WERI-Rb-1 (cell line): Measurements from ENCODE around the gene ZNF215.
"Not testable (repeated sequence)": the region's sequence is repeated elsewhere in the genome, so short reads cannot be mapped to it uniquely, and the experiment has no call there.

ENCODE experiments used
- DNase-seq: peaks from one replicate; pipeline ENCODE4 v3.0.0-alpha.2; 2020
- H3K27ac ChIP-seq: fragments of 250-450 bp; sonication (Bioruptor Pico); 2 replicates; pipeline ENCODE4 v1.5.1; 2020; ENCODE audit warnings: mild to moderate bottlenecking, moderate library complexity
- H3K27me3 ChIP-seq: fragments of 250-450 bp; sonication (Bioruptor Pico); 2 replicates; pipeline ENCODE4 v1.5.1; 2021; ENCODE audit warnings: mild to moderate bottlenecking, low read depth, moderate library complexity; ENCODE audit not compliant: insufficient read depth, severe bottlenecking
- H3K36me3 ChIP-seq: fragments of 250-450 bp; sonication (Bioruptor Pico); 2 replicates; pipeline ENCODE4 v1.5.1; 2020; ENCODE audit warnings: mild to moderate bottlenecking, moderate library complexity
- H3K4me3 ChIP-seq: 2 replicates; pipeline ENCODE4 v1.5.1; 2011; ENCODE audit warnings: low read depth, mild to moderate bottlenecking, control low read depth, low read length
- H3K9me3 ChIP-seq: fragments of 250-450 bp; sonication (Bioruptor Pico); 2 replicates; pipeline ENCODE4 v1.5.1; 2021; ENCODE audit warnings: mild to moderate bottlenecking, moderate library complexity; ENCODE audit not compliant: severe bottlenecking
- TF ChIP-seq, protein P1 (sequence below): IDR thresholded peaks from 2 replicates; pipeline ENCODE4 v1.5.1; 2011; ENCODE audit warnings: low read depth, mild to moderate bottlenecking, control low read depth, inconsistent platforms, low read length

ZNF215 gene

DNA sequence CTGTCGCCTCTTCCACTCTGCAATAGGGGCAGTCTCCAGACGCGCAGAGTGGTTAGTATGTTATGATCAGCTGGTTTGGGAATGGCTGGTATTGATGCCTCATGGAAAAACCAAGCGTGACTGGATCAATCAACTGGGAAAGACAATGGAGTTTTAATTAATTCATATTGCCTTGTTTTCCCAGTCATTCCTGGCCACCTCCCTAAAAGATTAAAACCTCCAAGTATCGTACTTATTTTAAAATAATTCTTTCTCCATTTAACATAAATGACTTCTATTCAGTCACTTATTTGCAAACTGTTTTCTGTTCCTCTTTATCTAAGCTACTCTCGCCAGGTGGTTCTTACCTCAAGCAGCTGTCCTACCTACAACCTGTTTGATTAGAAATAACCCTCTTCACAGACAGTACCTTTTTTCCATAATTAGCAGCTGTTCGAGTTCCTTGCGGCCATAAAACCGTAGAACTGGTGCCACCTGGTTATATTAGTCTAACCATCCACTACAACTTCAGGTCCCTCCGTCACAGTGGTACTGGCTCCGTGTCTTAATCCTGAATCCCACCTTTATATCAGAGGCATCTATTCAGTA, 898 bp downstream of the ZNF215 start:
- TF ChIP-seq, protein P1, sequence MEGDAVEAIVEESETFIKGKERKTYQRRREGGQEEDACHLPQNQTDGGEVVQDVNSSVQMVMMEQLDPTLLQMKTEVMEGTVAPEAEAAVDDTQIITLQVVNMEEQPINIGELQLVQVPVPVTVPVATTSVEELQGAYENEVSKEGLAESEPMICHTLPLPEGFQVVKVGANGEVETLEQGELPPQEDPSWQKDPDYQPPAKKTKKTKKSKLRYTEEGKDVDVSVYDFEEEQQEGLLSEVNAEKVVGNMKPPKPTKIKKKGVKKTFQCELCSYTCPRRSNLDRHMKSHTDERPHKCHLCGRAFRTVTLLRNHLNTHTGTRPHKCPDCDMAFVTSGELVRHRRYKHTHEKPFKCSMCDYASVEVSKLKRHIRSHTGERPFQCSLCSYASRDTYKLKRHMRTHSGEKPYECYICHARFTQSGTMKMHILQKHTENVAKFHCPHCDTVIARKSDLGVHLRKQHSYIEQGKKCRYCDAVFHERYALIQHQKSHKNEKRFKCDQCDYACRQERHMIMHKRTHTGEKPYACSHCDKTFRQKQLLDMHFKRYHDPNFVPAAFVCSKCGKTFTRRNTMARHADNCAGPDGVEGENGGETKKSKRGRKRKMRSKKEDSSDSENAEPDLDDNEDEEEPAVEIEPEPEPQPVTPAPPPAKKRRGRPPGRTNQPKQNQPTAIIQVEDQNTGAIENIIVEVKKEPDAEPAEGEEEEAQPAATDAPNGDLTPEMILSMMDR, result no peak
- peak overlapping the region; percentile 58 for H3K4me3 ChIP-seq
- peak overlapping the region; percentile 83 for H3K27ac ChIP-seq
- no peaks in the 10 kb centered on the region for H3K36me3 ChIP-seq
- no peaks in the 10 kb centered on the region for H3K9me3 ChIP-seq
- no peak for DNase-seq
- no peaks in the 10 kb centered on the region for H3K27me3 ChIP-seq

DNA sequence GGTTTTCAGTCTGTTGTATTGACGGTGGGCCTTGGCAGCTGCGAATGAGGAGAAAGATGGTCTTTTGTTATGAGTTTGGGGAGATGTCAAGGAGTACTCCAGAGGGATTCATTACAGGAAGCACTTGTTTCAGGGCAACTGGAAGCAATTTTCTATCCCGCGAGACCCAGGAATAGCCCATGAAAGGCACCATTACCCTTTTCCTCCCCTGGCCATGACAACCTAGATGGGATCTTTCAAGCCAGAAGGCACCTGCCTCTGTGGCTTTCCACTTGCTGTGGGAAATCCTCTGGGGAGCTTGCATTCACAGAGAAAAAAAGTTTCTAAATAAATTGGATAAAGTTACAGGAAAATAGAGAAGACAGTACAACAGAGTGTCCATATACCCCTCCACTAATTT, 2.7 kb downstream of the ZNF215 start:
- Histone ChIP-seq H3K4me3 (no peak overlapping the region), H3K27me3 (no peaks in the 10 kb centered on the region), H3K27ac (no peak overlapping the region), H3K36me3 (no peaks in the 10 kb centered on the region), H3K9me3 (no peaks in the 10 kb centered on the region)
- DNase-seq, result no peak
- TF ChIP-seq, protein P1, result no peak

DNA sequence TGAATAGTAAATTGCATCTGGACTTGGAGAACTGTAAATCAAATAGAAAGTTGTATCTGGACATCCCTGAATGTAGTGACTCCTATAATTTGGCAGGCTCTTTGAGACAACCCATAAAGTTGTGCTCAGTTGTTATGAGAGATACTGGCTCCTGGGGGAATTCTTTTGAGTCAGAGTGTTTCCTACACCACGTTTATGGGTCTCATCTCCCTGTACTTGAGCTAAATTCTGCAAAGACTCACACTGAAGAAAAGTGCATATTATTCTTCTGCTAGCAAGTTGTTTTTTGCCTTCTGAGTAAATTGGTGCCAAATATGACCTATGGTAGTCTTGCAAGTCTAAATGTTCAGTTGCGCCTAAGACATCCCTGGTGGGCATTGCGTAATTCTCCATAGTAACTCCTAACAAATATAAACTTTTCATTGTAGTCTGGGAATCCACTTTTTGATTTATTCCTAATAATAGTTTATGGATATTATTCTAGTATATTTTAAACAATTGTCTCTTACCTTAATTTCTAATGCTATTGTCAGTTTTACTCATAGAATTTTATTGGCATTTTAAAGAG, 5.0 kb downstream of the ZNF215 start:
- no peaks in the 10 kb centered on the region for H3K36me3 ChIP-seq
- TF ChIP-seq, protein P1, result no peak
- H3K4me3 ChIP-seq, result no peak overlapping the region
- no peaks in the 10 kb centered on the region for H3K9me3 ChIP-seq
- no peak for DNase-seq
- H3K27me3 ChIP-seq, result no peaks in the 10 kb centered on the region
- no peak overlapping the region for H3K27ac ChIP-seq

DNA sequence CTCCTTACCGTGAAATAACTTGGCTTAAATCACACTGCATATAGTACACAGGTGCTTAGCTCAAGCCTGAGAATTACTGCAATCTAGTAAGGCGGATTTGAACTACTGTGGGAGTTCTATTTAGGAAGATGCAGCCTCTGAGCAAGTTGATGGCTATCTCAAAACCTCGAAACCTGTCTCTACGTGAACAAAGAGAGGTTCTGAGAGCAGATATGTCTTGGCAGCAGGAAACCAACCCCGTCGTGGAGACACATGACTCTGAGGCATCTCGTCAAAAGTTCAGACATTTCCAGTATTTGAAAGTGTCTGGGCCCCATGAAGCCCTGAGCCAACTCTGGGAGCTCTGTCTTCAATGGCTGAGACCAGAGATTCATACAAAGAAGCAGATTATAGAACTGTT, 5.9 kb downstream of the ZNF215 start:
- TF ChIP-seq, protein P1, result no peak
- H3K36me3 ChIP-seq, result no peaks in the 10 kb centered on the region
- DNase-seq, result no peak

DNA sequence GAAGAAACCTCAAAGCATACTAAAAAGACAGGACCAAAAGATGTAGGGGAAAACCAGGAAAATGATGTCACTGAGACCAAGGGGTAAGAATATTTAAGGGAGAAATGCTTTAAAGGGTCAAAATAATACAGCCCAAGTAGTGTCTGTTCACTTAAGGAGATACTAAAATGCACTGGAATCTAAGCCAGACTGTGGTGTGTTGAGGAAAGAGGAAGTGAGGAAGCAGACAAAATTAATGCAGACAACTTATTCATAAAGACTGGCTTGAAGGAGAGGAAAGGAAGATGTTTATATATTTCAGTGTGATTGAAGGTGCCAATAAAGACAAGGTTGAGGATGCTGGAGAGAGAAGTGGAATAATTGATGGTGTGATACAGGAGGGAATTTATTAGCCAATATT, 15.7 kb downstream of the ZNF215 start:
- H3K27ac ChIP-seq, result no peak overlapping the region
- H3K36me3 ChIP-seq, result peaks cover 6% of the 10 kb centered on the region
- DNase-seq, result no peak
- H3K4me3 ChIP-seq, result no peak overlapping the region
- TF ChIP-seq, protein P1, result no peak
- no peaks in the 10 kb centered on the region for H3K27me3 ChIP-seq
- H3K9me3 ChIP-seq, result no peaks in the 10 kb centered on the region

More for the DNA sequence above, 5.9 kb downstream of the ZNF215 start:
- H3K27ac ChIP-seq, result no peak overlapping the region
- no peaks in the 10 kb centered on the region for H3K9me3 ChIP-seq
- H3K4me3 ChIP-seq, result no peak overlapping the region
- no peaks in the 10 kb centered on the region for H3K27me3 ChIP-seq

DNA sequence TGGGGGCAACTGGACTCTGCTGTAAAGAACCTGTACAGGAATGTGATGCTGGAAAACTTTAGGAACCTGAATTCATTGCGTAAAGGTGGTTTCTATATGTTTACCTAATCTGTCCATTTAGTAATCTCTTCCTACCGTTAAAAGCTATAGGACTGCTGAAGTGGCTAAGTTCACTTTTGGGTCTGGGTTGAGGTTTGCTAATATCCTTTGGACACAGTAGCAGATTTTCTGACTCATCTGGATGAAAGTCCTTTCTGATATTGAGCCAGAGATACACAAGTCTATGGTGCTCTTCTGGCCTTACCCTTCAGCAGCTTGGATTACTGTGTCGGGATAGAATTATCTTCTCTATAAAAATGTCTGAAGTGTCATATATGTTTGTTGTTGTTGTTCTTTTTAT, 16.9 kb downstream of the ZNF215 start:
- no peak overlapping the region for H3K27ac ChIP-seq
- TF ChIP-seq, protein P1, result no peak
- no peak for DNase-seq
- H3K9me3 ChIP-seq, result no peaks in the 10 kb centered on the region
- no peak overlapping the region for H3K4me3 ChIP-seq
- peaks cover 6% of the 10 kb centered on the region for H3K36me3 ChIP-seq
- H3K27me3 ChIP-seq, result no peaks in the 10 kb centered on the region

DNA sequence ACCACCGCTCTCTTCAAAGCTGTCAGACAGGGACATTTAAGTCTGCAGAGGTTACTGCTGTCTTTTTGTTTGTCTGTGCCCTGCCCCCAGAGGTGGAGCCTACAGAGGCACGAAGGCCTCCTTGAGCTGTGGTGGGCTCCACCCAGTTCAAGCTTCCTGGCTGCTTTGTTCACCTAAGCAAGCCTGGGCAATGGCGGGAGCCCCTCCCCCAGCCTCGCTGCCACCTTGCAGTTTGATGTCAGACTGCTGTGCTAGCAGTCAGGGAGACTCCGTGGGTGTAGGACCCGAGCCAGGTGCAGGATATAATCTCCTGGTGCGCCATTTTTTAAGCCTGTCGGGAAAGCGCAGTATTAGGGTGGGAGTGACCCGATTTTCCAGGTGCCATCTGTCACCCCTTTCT, 28.0 kb downstream of the ZNF215 start:
- not testable (repeated sequence) for H3K36me3 ChIP-seq, H3K27ac ChIP-seq, H3K4me3 ChIP-seq, DNase-seq, H3K27me3 ChIP-seq, H3K9me3 ChIP-seq
